ENCODE measurements around the gene TMPRSS11D. TPM values are rescaled to one million over a fixed set of nuclear protein-coding genes. Genes with fewer than 3 reads are reported as not detected.

TMPRSS11D gene
- total and polyA plus RNA-seq, 7 donors: 0.10 TPM; not detected in 6

GRCh38 chr4:67915400-67915966, 31.7 kb upstream of the TMPRSS11D start:
- H3K27ac ChIP-seq: no peak overlapping the region
- no peaks in the 10 kb centered on the region for H3K27me3 ChIP-seq (ENCODE audit: insufficient read depth in 3 of 3, low read length in 2 of 3)
- H3K4me1 ChIP-seq: no peaks in the 10 kb centered on the region
- no peak for ATAC-seq
- no peaks in the 10 kb centered on the region for H3K36me3 ChIP-seq (ENCODE audit: insufficient read depth in 1 of 2, low read depth in 1 of 2)
- no peak for TF ChIP-seq CTCF (IDR thresholded peaks at IDR 0.05)
- no peaks in the 10 kb centered on the region for H3K9me3 ChIP-seq
- DNase-seq: no peak
- H3K4me3 ChIP-seq: no peak overlapping the region
- intact Hi-C loops (cut with DNase I): no loop called here
- WGBS, 3 donors: 73 to 82% (median 74%) methylated on average over 5 of the region's 5 CpGs

GRCh38 chr4:67912080-67912479, 28.3 kb upstream of the TMPRSS11D start:
- ATAC-seq (no peak), DNase-seq (no peak)
- intact Hi-C loops (cut with DNase I): no loop called here
- WGBS, 3 donors: 78 to 82% (median 80%) methylated on average over 2 of the region's 2 CpGs
- Histone ChIP-seq H3K4me1 (no peaks in the 10 kb centered on the region), H3K27ac (no peak overlapping the region), H3K4me3 (no peak overlapping the region), H3K9me3 (no peaks in the 10 kb centered on the region), H3K27me3 (ENCODE audit: insufficient read depth in 3 of 3, low read length in 2 of 3) (no peaks in the 10 kb centered on the region), H3K36me3 (ENCODE audit: insufficient read depth in 1 of 2, low read depth in 1 of 2) (no peaks in the 10 kb centered on the region)
- TF ChIP-seq CTCF (IDR thresholded peaks at IDR 0.05): no peak

GRCh38 chr4:67911638-67912037, 27.8 kb upstream of the TMPRSS11D start:
- Histone ChIP-seq H3K9me3 (no peaks in the 10 kb centered on the region), H3K36me3 (ENCODE audit: insufficient read depth in 1 of 2, low read depth in 1 of 2) (no peaks in the 10 kb centered on the region), H3K4me1 (no peaks in the 10 kb centered on the region), H3K27ac (no peak overlapping the region), H3K4me3 (no peak overlapping the region), H3K27me3 (ENCODE audit: insufficient read depth in 3 of 3, low read length in 2 of 3) (no peaks in the 10 kb centered on the region)
- 76 to 86% (median 84%) methylated on average over 3 of the region's 3 CpGs for WGBS, 3 donors
- DNase-seq: no peak
- no peak for TF ChIP-seq CTCF (IDR thresholded peaks at IDR 0.05)
- no peak for ATAC-seq
- intact Hi-C loops (cut with DNase I): no loop called here

GRCh38 chr4:67911141-67911540, 27.3 kb upstream of the TMPRSS11D start:
- Histone ChIP-seq H3K27ac (no peak overlapping the region), H3K36me3 (ENCODE audit: insufficient read depth in 1 of 2, low read depth in 1 of 2) (no peaks in the 10 kb centered on the region), H3K9me3 (no peaks in the 10 kb centered on the region), H3K4me3 (no peak overlapping the region), H3K27me3 (ENCODE audit: insufficient read depth in 3 of 3, low read length in 2 of 3) (no peaks in the 10 kb centered on the region), H3K4me1 (no peaks in the 10 kb centered on the region)
- no peak for TF ChIP-seq CTCF (IDR thresholded peaks at IDR 0.05)
- intact Hi-C loops (cut with DNase I): no loop called here
- WGBS, 3 donors: 57 to 66% (median 59%) methylated on average over 4 of the region's 4 CpGs
- DNase-seq (no peak), ATAC-seq (no peak)

GRCh38 chr4:67910585-67910905, 26.7 kb upstream of the TMPRSS11D start:
- DNase-seq (no peak), ATAC-seq (no peak)
- Histone ChIP-seq H3K4me1 (no peaks in the 10 kb centered on the region), H3K27ac (no peak overlapping the region), H3K9me3 (no peaks in the 10 kb centered on the region), H3K36me3 (ENCODE audit: insufficient read depth in 1 of 2, low read depth in 1 of 2) (no peaks in the 10 kb centered on the region), H3K27me3 (ENCODE audit: insufficient read depth in 3 of 3, low read length in 2 of 3) (no peaks in the 10 kb centered on the region), H3K4me3 (no peak overlapping the region)
- 12 to 18% (median 17%) methylated on average over 1 of the region's 1 CpG for WGBS, 3 donors
- intact Hi-C loops (cut with DNase I): no loop called here
- no peak for TF ChIP-seq CTCF (IDR thresholded peaks at IDR 0.05)

All from psoas muscle (tissue), 8 donors.